Measurements from ENCODE around the gene FAM240B. TPM values are rescaled to one million over a fixed set of nuclear protein-coding genes. Genes with fewer than 3 reads are reported as not detected.

Gene FAM240B
- total and polyA plus RNA-seq, 9 of the 15 experiments (the other 6 are each of a cell fraction or from before 2014, with no cell fraction given) = not detected

GRCh38 chr9:38670542-38671371 is 49.2 kb downstream of the FAM240B start (continued):
- TF ChIP-seq RNF219 (CRISPR knock-in tag; IDR thresholded peaks at IDR 0.05) = no peak
- TF ChIP-seq ZNF212 (CRISPR knock-in tag; IDR thresholded peaks at IDR 0.05) = no peak
- TF ChIP-seq MBD1 (CRISPR knock-in tag; IDR thresholded peaks at IDR 0.05) = no peak
- TF ChIP-seq, protein P1, sequence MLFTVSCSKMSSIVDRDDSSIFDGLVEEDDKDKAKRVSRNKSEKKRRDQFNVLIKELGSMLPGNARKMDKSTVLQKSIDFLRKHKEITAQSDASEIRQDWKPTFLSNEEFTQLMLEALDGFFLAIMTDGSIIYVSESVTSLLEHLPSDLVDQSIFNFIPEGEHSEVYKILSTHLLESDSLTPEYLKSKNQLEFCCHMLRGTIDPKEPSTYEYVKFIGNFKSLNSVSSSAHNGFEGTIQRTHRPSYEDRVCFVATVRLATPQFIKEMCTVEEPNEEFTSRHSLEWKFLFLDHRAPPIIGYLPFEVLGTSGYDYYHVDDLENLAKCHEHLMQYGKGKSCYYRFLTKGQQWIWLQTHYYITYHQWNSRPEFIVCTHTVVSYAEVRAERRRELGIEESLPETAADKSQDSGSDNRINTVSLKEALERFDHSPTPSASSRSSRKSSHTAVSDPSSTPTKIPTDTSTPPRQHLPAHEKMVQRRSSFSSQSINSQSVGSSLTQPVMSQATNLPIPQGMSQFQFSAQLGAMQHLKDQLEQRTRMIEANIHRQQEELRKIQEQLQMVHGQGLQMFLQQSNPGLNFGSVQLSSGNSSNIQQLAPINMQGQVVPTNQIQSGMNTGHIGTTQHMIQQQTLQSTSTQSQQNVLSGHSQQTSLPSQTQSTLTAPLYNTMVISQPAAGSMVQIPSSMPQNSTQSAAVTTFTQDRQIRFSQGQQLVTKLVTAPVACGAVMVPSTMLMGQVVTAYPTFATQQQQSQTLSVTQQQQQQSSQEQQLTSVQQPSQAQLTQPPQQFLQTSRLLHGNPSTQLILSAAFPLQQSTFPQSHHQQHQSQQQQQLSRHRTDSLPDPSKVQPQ (CRISPR knock-in tag; IDR thresholded peaks at IDR 0.05; ENCODE audit: borderline replicate concordance) = no peak
- no peak for TF ChIP-seq PATZ1 (CRISPR knock-in tag; IDR thresholded peaks at IDR 0.05; ENCODE audit: borderline replicate concordance)
- no peak for TF ChIP-seq YY1 (IDR thresholded peaks at IDR 0.05; ENCODE audit: borderline replicate concordance in 1 of 3, control insufficient read depth in 1 of 3, extremely low read depth in 1 of 3, insufficient read depth in 3 of 3, insufficient read length in 1 of 3, insufficient replicate concordance in 2 of 3, low read depth in 1 of 3, low read length in 2 of 3)

All from K562 (cell line).